Measurements from ENCODE around the gene RAB11B.

GRCh38 chr19:8451377-8451776, 61.2 kb downstream of the RAB11B start:
- TF ChIP-seq CTCF (IDR thresholded peaks at IDR 0.05) (no peak), POLR2A (IDR thresholded peaks at IDR 0.05) (no peak), EP300 (IDR thresholded peaks at IDR 0.05) (no peak)

Data from ovary (tissue), 3 donors.